ENCODE results near the gene MACROD1. TPM values are rescaled to one million over a fixed set of nuclear protein-coding genes. Genes with fewer than 3 reads are reported as not detected.

MACROD1 gene
- total RNA-seq, 1 donor from 2014 or later = 28.6 TPM

GRCh38 chr11:64074239-64074638, 91.7 kb downstream of the MACROD1 start:
- H3K27me3 Mint-ChIP-seq = no peaks in the 10 kb centered on the region
- intact Hi-C loops (cut with micrococcal nuclease) = no loop called here
- no peaks in the 10 kb centered on the region for H3K36me3 Mint-ChIP-seq (ENCODE audit: low read depth)
- H3K27ac Mint-ChIP-seq = no peak overlapping the region
- no peaks in the 10 kb centered on the region for H3K9me3 Mint-ChIP-seq
- H3K4me3 Mint-ChIP-seq = no peak overlapping the region
- DNase-seq = peak; percentile 75
- peaks cover 4% of the 10 kb centered on the region for H3K4me1 Mint-ChIP-seq

- no peak overlapping the region for H3K27ac Mint-ChIP-seq
- H3K27me3 Mint-ChIP-seq = no peaks in the 10 kb centered on the region
- no peaks in the 10 kb centered on the region for H3K9me3 Mint-ChIP-seq
- peaks cover 4% of the 10 kb centered on the region for H3K4me1 Mint-ChIP-seq
- H3K36me3 Mint-ChIP-seq (ENCODE audit: low read depth) = no peaks in the 10 kb centered on the region
- H3K4me3 Mint-ChIP-seq = no peak overlapping the region
- intact Hi-C loops (cut with micrococcal nuclease) = no loop called here
- DNase-seq = no peak
These were observed 92.4 kb downstream of the MACROD1 start for GRCh38 chr11:64073542-64073941.

- intact Hi-C loops (cut with micrococcal nuclease) = no loop called here
- no peak overlapping the region for H3K4me3 Mint-ChIP-seq
- no peak overlapping the region for H3K27ac Mint-ChIP-seq
- H3K36me3 Mint-ChIP-seq (ENCODE audit: low read depth) = no peaks in the 10 kb centered on the region
- H3K4me1 Mint-ChIP-seq = peaks cover 4% of the 10 kb centered on the region
- H3K27me3 Mint-ChIP-seq = no peaks in the 10 kb centered on the region
- H3K9me3 Mint-ChIP-seq = no peaks in the 10 kb centered on the region
- DNase-seq = no peak
These were observed 93.0 kb downstream of the MACROD1 start for GRCh38 chr11:64072871-64073270.

GRCh38 chr11:64072403-64072802, 93.5 kb downstream of the MACROD1 start:
- Mint-ChIP-seq H3K27ac (no peak overlapping the region), H3K9me3 (no peaks in the 10 kb centered on the region), H3K4me1 (peaks cover 4% of the 10 kb centered on the region), H3K4me3 (no peak overlapping the region), H3K36me3 (ENCODE audit: low read depth) (no peaks in the 10 kb centered on the region), H3K27me3 (no peaks in the 10 kb centered on the region)
- intact Hi-C loops (cut with micrococcal nuclease) = no loop called here
- DNase-seq = no peak

GRCh38 chr11:64071849-64072248, 94.1 kb downstream of the MACROD1 start:
- DNase-seq = no peak
- Mint-ChIP-seq H3K27me3 (no peaks in the 10 kb centered on the region), H3K4me3 (no peak overlapping the region), H3K36me3 (ENCODE audit: low read depth) (no peaks in the 10 kb centered on the region), H3K9me3 (no peaks in the 10 kb centered on the region), H3K27ac (no peak overlapping the region), H3K4me1 (peaks cover 4% of the 10 kb centered on the region)
- intact Hi-C loops (cut with micrococcal nuclease) = no loop called here

- intact Hi-C loops (cut with micrococcal nuclease) = no loop called here
- Mint-ChIP-seq H3K27me3 (no peaks in the 10 kb centered on the region), H3K36me3 (ENCODE audit: low read depth) (no peaks in the 10 kb centered on the region), H3K4me3 (no peak overlapping the region), H3K4me1 (peaks cover 4% of the 10 kb centered on the region), H3K27ac (no peak overlapping the region), H3K9me3 (no peaks in the 10 kb centered on the region)
- DNase-seq = no peak
These were observed 95.6 kb downstream of the MACROD1 start for GRCh38 chr11:64070314-64070681.

GRCh38 chr11:64069401-64070313, 96.3 kb downstream of the MACROD1 start:
- H3K9me3 Mint-ChIP-seq = no peaks in the 10 kb centered on the region
- no peak overlapping the region for H3K27ac Mint-ChIP-seq
- DNase-seq = no peak
- H3K27me3 Mint-ChIP-seq = no peaks in the 10 kb centered on the region
- H3K36me3 Mint-ChIP-seq (ENCODE audit: low read depth) = no peaks in the 10 kb centered on the region
- intact Hi-C loops (cut with micrococcal nuclease) = no loop called here
- no peak overlapping the region for H3K4me3 Mint-ChIP-seq
- peaks cover 4% of the 10 kb centered on the region for H3K4me1 Mint-ChIP-seq

GRCh38 chr11:64068705-64069400, 97.1 kb downstream of the MACROD1 start:
- no peak for DNase-seq
- H3K9me3 Mint-ChIP-seq = no peaks in the 10 kb centered on the region
- H3K27me3 Mint-ChIP-seq = no peaks in the 10 kb centered on the region
- intact Hi-C loops (cut with micrococcal nuclease) = no loop called here
- H3K4me1 Mint-ChIP-seq = no peaks in the 10 kb centered on the region
- no peak overlapping the region for H3K27ac Mint-ChIP-seq
- no peaks in the 10 kb centered on the region for H3K36me3 Mint-ChIP-seq (ENCODE audit: low read depth)
- H3K4me3 Mint-ChIP-seq = no peak overlapping the region

GRCh38 chr11:64067230-64067993, 98.5 kb downstream of the MACROD1 start:
- Mint-ChIP-seq H3K4me1 (no peaks in the 10 kb centered on the region), H3K36me3 (ENCODE audit: low read depth) (no peaks in the 10 kb centered on the region), H3K27me3 (peaks cover 4% of the 10 kb centered on the region), H3K9me3 (no peaks in the 10 kb centered on the region), H3K4me3 (no peak overlapping the region), H3K27ac (no peak overlapping the region)
- intact Hi-C loops (cut with micrococcal nuclease) = no loop called here
- no peak for DNase-seq

- no peaks in the 10 kb centered on the region for H3K9me3 Mint-ChIP-seq
- intact Hi-C loops (cut with micrococcal nuclease) = no loop called here
- H3K4me3 Mint-ChIP-seq = no peak overlapping the region
- no peak for DNase-seq
- H3K36me3 Mint-ChIP-seq (ENCODE audit: low read depth) = no peaks in the 10 kb centered on the region
- H3K27me3 Mint-ChIP-seq = peaks cover 16% of the 10 kb centered on the region
- H3K27ac Mint-ChIP-seq = no peak overlapping the region
- H3K4me1 Mint-ChIP-seq = peaks cover 7% of the 10 kb centered on the region
These were observed 100.2 kb downstream of the MACROD1 start for GRCh38 chr11:64065712-64066111.

- intact Hi-C loops (cut with micrococcal nuclease) = no loop called here
- Mint-ChIP-seq H3K4me1 (peaks cover 7% of the 10 kb centered on the region), H3K36me3 (ENCODE audit: low read depth) (no peaks in the 10 kb centered on the region), H3K9me3 (no peaks in the 10 kb centered on the region), H3K27ac (no peak overlapping the region), H3K4me3 (no peak overlapping the region), H3K27me3 (peaks cover 18% of the 10 kb centered on the region)
- no peak for DNase-seq
These were observed 100.8 kb downstream of the MACROD1 start for GRCh38 chr11:64065141-64065465.

GRCh38 chr11:64064374-64065140, 101.4 kb downstream of the MACROD1 start:
- intact Hi-C loops (cut with micrococcal nuclease) = no loop called here
- DNase-seq = no peak
- H3K36me3 Mint-ChIP-seq (ENCODE audit: low read depth) = no peaks in the 10 kb centered on the region
- no peak overlapping the region for H3K27ac Mint-ChIP-seq
- no peak overlapping the region for H3K4me3 Mint-ChIP-seq
- H3K9me3 Mint-ChIP-seq = no peaks in the 10 kb centered on the region
- peaks cover 18% of the 10 kb centered on the region for H3K27me3 Mint-ChIP-seq
- H3K4me1 Mint-ChIP-seq = peaks cover 7% of the 10 kb centered on the region

- Mint-ChIP-seq H3K36me3 (ENCODE audit: low read depth) (no peaks in the 10 kb centered on the region), H3K27me3 (peaks cover 18% of the 10 kb centered on the region), H3K9me3 (no peaks in the 10 kb centered on the region), H3K4me1 (peaks cover 7% of the 10 kb centered on the region), H3K27ac (no peak overlapping the region), H3K4me3 (no peak overlapping the region)
- intact Hi-C loops (cut with micrococcal nuclease) = no loop called here
- DNase-seq = no peak
These were observed 102.1 kb downstream of the MACROD1 start for GRCh38 chr11:64063777-64064176.

Data from activated CD4-positive, alpha-beta T cell treated with anti-CD3 and anti-CD28 coated beads, Interleukin-2, amount 10 ng/mL, durations not matched to agents 24 days and 14 days (primary cell).